HUES64 (cell line): Measurements from ENCODE around the gene HLA-DOA.

ENCODE experiments used
- H3K27ac ChIP-seq: 2 replicates; pipeline ENCODE4 v1.7.0; 2013; ENCODE audit warnings: low read depth, low read length, inconsistent platforms
- H3K27me3 ChIP-seq: 2 replicates; pipeline ENCODE4 v1.6.1; 2013; ENCODE audit warnings: mild to moderate bottlenecking, low read length; ENCODE audit not compliant: insufficient read depth
- H3K36me3 ChIP-seq: 2 replicates; pipeline ENCODE4 v1.6.1; 2013; ENCODE audit warnings: mild to moderate bottlenecking, low read length; ENCODE audit not compliant: insufficient read depth
- H3K4me1 ChIP-seq: 2 replicates; pipeline ENCODE4 v1.6.1; 2013; ENCODE audit warnings: mild to moderate bottlenecking, low read length, moderate library complexity; ENCODE audit not compliant: insufficient read depth
- H3K4me3 ChIP-seq: 2 replicates; pipeline ENCODE4 v1.5.1; 2013; ENCODE audit warnings: mild to moderate bottlenecking, low read length, moderate library complexity
- H3K9ac ChIP-seq: 2 replicates; pipeline ENCODE4 v1.6.1; 2013; ENCODE audit warnings: mild to moderate bottlenecking, low read depth, low read length
- H3K9me3 ChIP-seq: 2 replicates; pipeline ENCODE4 v1.6.1; 2013; ENCODE audit warnings: low read depth, low read length; ENCODE audit not compliant: insufficient read depth
- WGBS: fragments of 150-250, 120-280 bp; methylation state at CpG from one replicate; pipeline ENCODE4 v1.1.7; 2013; ENCODE audit warnings: missing lambda C conversion rate; 5-methylcytosine and 5-hydroxymethylcytosine counted together

Gene HLA-DOA

GRCh38 chr6:32984622-32985389 is 24.6 kb downstream of the HLA-DOA start:
- 16% methylated on average over 9 of the region's 9 CpGs for WGBS
- H3K4me1 ChIP-seq = no peaks in the 10 kb centered on the region; the same call in 1 of the 2 replicates
- no peak overlapping the region for H3K9ac ChIP-seq
- no peak overlapping the region for H3K4me3 ChIP-seq
- H3K27ac ChIP-seq = no peak overlapping the region
- H3K27me3 ChIP-seq = no peaks in the 10 kb centered on the region
- peaks cover 27% of the 10 kb centered on the region for H3K36me3 ChIP-seq
- no peaks in the 10 kb centered on the region for H3K9me3 ChIP-seq

- Histone ChIP-seq H3K27me3 (no peaks in the 10 kb centered on the region), H3K36me3 (peaks cover 35% of the 10 kb centered on the region), H3K9ac (no peak overlapping the region), H3K9me3 (no peaks in the 10 kb centered on the region), H3K4me3 (no peak overlapping the region), H3K4me1 (no peaks in the 10 kb centered on the region; the same call in 1 of the 2 replicates), H3K27ac (no peak overlapping the region)
- 76% methylated on average over 3 of the region's 3 CpGs for WGBS
These were observed 25.3 kb downstream of the HLA-DOA start for GRCh38 chr6:32983964-32984621.

GRCh38 chr6:32983493-32983848 is 25.9 kb downstream of the HLA-DOA start:
- H3K4me3 ChIP-seq = no peak overlapping the region
- no peaks in the 10 kb centered on the region; the same call in 1 of the 2 replicates for H3K4me1 ChIP-seq
- H3K9me3 ChIP-seq = no peaks in the 10 kb centered on the region
- WGBS = 94% methylated on average over 1 of the region's 1 CpG
- peaks cover 41% of the 10 kb centered on the region for H3K36me3 ChIP-seq
- no peak overlapping the region; the same call in 1 of the 2 replicates for H3K27ac ChIP-seq
- no peak overlapping the region for H3K9ac ChIP-seq
- no peaks in the 10 kb centered on the region for H3K27me3 ChIP-seq

GRCh38 chr6:32982702-32983492 is 26.5 kb downstream of the HLA-DOA start:
- Histone ChIP-seq H3K4me3 (no peak overlapping the region), H3K4me1 (no peaks in the 10 kb centered on the region; the same call in 1 of the 2 replicates), H3K27me3 (no peaks in the 10 kb centered on the region), H3K9ac (no peak overlapping the region), H3K9me3 (no peaks in the 10 kb centered on the region), H3K36me3 (peaks cover 47% of the 10 kb centered on the region), H3K27ac (peak overlapping the region; percentile 50; the same call in 1 of the 2 replicates)
- 82% methylated on average over 6 of the region's 6 CpGs for WGBS

- Histone ChIP-seq H3K9me3 (no peaks in the 10 kb centered on the region), H3K27me3 (no peaks in the 10 kb centered on the region), H3K36me3 (peaks cover 54% of the 10 kb centered on the region), H3K4me1 (no peaks in the 10 kb centered on the region), H3K4me3 (no peak overlapping the region), H3K27ac (no peak overlapping the region; the same call in 1 of the 2 replicates), H3K9ac (no peak overlapping the region)
- 89% methylated on average over 8 of the region's 8 CpGs for WGBS
These were observed 27.2 kb downstream of the HLA-DOA start for GRCh38 chr6:32982084-32982701.

GRCh38 chr6:32980488-32981038 is 28.8 kb downstream of the HLA-DOA start:
- Histone ChIP-seq H3K9me3 (no peaks in the 10 kb centered on the region), H3K27me3 (no peaks in the 10 kb centered on the region), H3K27ac (no peak overlapping the region), H3K4me1 (0 out of 2 replicates have a peak, but pooled peaks cover under 1% of the 10 kb centered on the region), H3K9ac (no peak overlapping the region), H3K36me3 (peaks cover 70% of the 10 kb centered on the region), H3K4me3 (no peak overlapping the region)
- 87% methylated on average over 9 of the region's 11 CpGs for WGBS

GRCh38 chr6:32979720-32980487 is 29.5 kb downstream of the HLA-DOA start:
- WGBS = 95% methylated on average over 12 of the region's 12 CpGs
- Histone ChIP-seq H3K27me3 (no peaks in the 10 kb centered on the region), H3K4me3 (no peak overlapping the region), H3K4me1 (peaks cover 6% of the 10 kb centered on the region; the same call in 1 of the 2 replicates), H3K9me3 (no peaks in the 10 kb centered on the region), H3K36me3 (peaks cover 76% of the 10 kb centered on the region), H3K27ac (no peak overlapping the region; the same call in 1 of the 2 replicates), H3K9ac (no peak overlapping the region)

- H3K4me1 ChIP-seq = peaks cover 6% of the 10 kb centered on the region; the same call in 1 of the 2 replicates
These were observed 31.5 kb downstream of the HLA-DOA start for GRCh38 chr6:32977953-32978324.

GRCh38 chr6:32977272-32977952 is 32.0 kb downstream of the HLA-DOA start:
- Histone ChIP-seq H3K36me3 (peaks cover 100% of the 10 kb centered on the region), H3K27me3 (no peaks in the 10 kb centered on the region), H3K9ac (no peak overlapping the region), H3K9me3 (no peaks in the 10 kb centered on the region), H3K4me3 (no peak overlapping the region), H3K27ac (no peak overlapping the region), H3K4me1 (peaks cover 6% of the 10 kb centered on the region; the same call in 1 of the 2 replicates)
- 95% methylated on average over 10 of the region's 10 CpGs for WGBS

More at GRCh38 chr6:32977953-32978324, 31.5 kb downstream of the HLA-DOA start:
- Histone ChIP-seq H3K27me3 (no peaks in the 10 kb centered on the region), H3K4me3 (no peak overlapping the region), H3K9me3 (no peaks in the 10 kb centered on the region), H3K9ac (no peak overlapping the region), H3K36me3 (peaks cover 96% of the 10 kb centered on the region), H3K27ac (no peak overlapping the region)
- WGBS = 94% methylated on average over 7 of the region's 7 CpGs
